HCT116 (cell line): Measurements from ENCODE around the gene SMPDL3A. TPM values are rescaled to one million over a fixed set of nuclear protein-coding genes. Genes with fewer than 3 reads are reported as not detected.
"Not testable (repeated sequence)": the region's sequence is repeated elsewhere in the genome, so short reads cannot be mapped to it uniquely, and the experiment has no call there.

ENCODE experiments used
- ATAC-seq: fragments of 200-7000 bp; cut with Tn5 transposase; 2 replicates; pipeline ENCODE4 v1.9.1; 2020; ENCODE audit warnings: mild to moderate bottlenecking, moderate library complexity
- BruUV-seq: library from RNA; stranded (reverse); fragments of 400-500 nt; replicated peaks from 2 replicates; lab custom pipeline; 2021; lab: Mats Ljungman, UMichigan
- CTCF ChIA-PET: fragments of 300-600 bp; sonication (Branson Sonifier 250); formaldehyde crosslinking; loops from one replicate; lab custom pipeline; 2021; ENCODE audit warnings: antibody characterized with exemption; lab: Charles Lee
- POLR2A ChIA-PET: fragments of 300-600, 350-600 bp; sonication (Branson Sonifier 250); formaldehyde crosslinking; loops from one replicate; lab custom pipeline; 2021; ENCODE audit warnings: antibody characterized with exemption; lab: Charles Lee
- RAD21 ChIA-PET, 2 experiments: fragments of 300-600 bp; sonication (Branson Sonifier 250); formaldehyde crosslinking; loops; one replicate each; lab custom pipeline; 2023; ENCODE audit warnings: low total read pairs in 2 of 2; ENCODE audit not compliant: uncharacterized antibody in 2 of 2, unreplicated experiment in 2 of 2, low non-redundant PET in 1 of 2; lab: Charles Lee
- DNase-seq: peaks from one replicate; pipeline ENCODE4 v3.0.0-alpha.2; 2010; ENCODE audit warnings: low read depth, low spot score
- H2AFZ ChIP-seq: fragments of 200-600 bp; shearing (Covaris generic), sonication (generic); 2 replicates; pipeline ENCODE4 v1.6.1; 2017; ENCODE audit warnings: low read depth, mixed run types, mixed read lengths, antibody characterized with exemption, low read length; ENCODE audit not compliant: poor library complexity, severe bottlenecking
- H3K27ac ChIP-seq: 2 replicates; pipeline ENCODE4 v1.5.1; 2012; ENCODE audit warnings: low read depth, low read length
- H3K27me3 ChIP-seq: fragments of 200-600 bp; sonication (generic); 2 replicates; pipeline ENCODE4 v1.6.1; 2016; ENCODE audit warnings: mixed run types, low read length, mixed read lengths; ENCODE audit not compliant: insufficient read depth
- H3K36me3 ChIP-seq, 2 experiments: fragments of 200-500 bp in 1 of 2; fragments of 200-600 bp in 1 of 2; sonication (Bioruptor generic) in 1 of 2; sonication (generic) in 1 of 2; 2 replicates each; pipeline versions ENCODE4 v1.5.1 to v1.6.1; 2014 to 2016; ENCODE audit warnings: low read length in 2 of 2, inconsistent platforms in 1 of 2, mixed read lengths in 1 of 2, mixed run types in 1 of 2; ENCODE audit not compliant: insufficient read depth in 2 of 2, control insufficient read depth in 1 of 2
- H3K4me1 ChIP-seq, 2 experiments: fragments of 200-600 bp in 1 of 2; sonication (generic) in 1 of 2; 2 replicates each; pipeline versions ENCODE4 v1.5.1 to v1.6.1; 2012 to 2017; ENCODE audit warnings: low read length in 2 of 2, inconsistent platforms in 1 of 2, mild to moderate bottlenecking in 1 of 2, mixed read lengths in 1 of 2, mixed run types in 1 of 2, moderate library complexity in 1 of 2; ENCODE audit not compliant: insufficient read depth in 2 of 2, control insufficient read depth in 1 of 2
- H3K4me2 ChIP-seq: fragments of 200-600 bp; sonication (generic); 2 replicates; pipeline ENCODE4 v1.6.1; 2017; ENCODE audit warnings: mixed run types, low read length, mixed read lengths
- H3K4me3 ChIP-seq, 2 experiments: fragments of 200-600 bp in 1 of 2; sonication (generic) in 1 of 2; replicated peaks in 1 of 2; 2 replicates each; pipeline ENCODE4 v1.5.1; 2011 to 2016; ENCODE audit warnings: low read length in 2 of 2, control low read depth in 1 of 2, low read depth in 1 of 2, mild to moderate bottlenecking in 1 of 2, mixed read lengths in 1 of 2, mixed run types in 1 of 2
- H3K79me2 ChIP-seq: fragments of 200-600 bp; sonication (generic); 2 replicates; pipeline ENCODE4 v1.6.1; 2017; ENCODE audit warnings: mild to moderate bottlenecking, mixed run types, low read length, moderate library complexity, mixed read lengths; ENCODE audit not compliant: insufficient read depth
- H3K9ac ChIP-seq: fragments of 200-600 bp; sonication (generic); 2 replicates; pipeline ENCODE4 v1.6.1; 2016; ENCODE audit warnings: low read length, mixed read lengths
- H3K9me2 ChIP-seq: fragments of 200-600 bp; sonication (generic), shearing (Covaris generic); 2 replicates; pipeline ENCODE4 v1.6.1; 2017; ENCODE audit warnings: mixed run types, mild to moderate bottlenecking, moderate library complexity; ENCODE audit not compliant: insufficient read depth
- H3K9me3 ChIP-seq, 2 experiments: fragments of 200-500 bp in 1 of 2; fragments of 200-600 bp in 1 of 2; sonication (Bioruptor generic) in 1 of 2; sonication (generic) in 1 of 2; 2 replicates each; pipeline ENCODE4 v1.6.1; 2014 to 2017; ENCODE audit warnings: low read length in 2 of 2, mixed read lengths in 2 of 2, inconsistent platforms in 1 of 2, low read depth in 1 of 2, mild to moderate bottlenecking in 1 of 2, mixed run types in 1 of 2, moderate library complexity in 1 of 2; ENCODE audit not compliant: control insufficient read depth in 1 of 2, insufficient read depth in 1 of 2
- H4K20me1 ChIP-seq: fragments of 200-600 bp; sonication (generic), shearing (Covaris generic); 2 replicates; pipeline ENCODE4 v1.6.1; 2017; ENCODE audit warnings: mixed run types, mild to moderate bottlenecking, moderate library complexity; ENCODE audit not compliant: insufficient read depth
- EGR1 ChIP-seq: IDR thresholded peaks from 2 replicates; pipeline ENCODE4 v1.6.1; 2012; ENCODE audit warnings: low read depth
- EZH2 ChIP-seq: fragments of 200-600 bp; sonication (generic); IDR thresholded peaks from 2 replicates; pipeline ENCODE4 v1.6.1; 2017; ENCODE audit warnings: antibody characterized with exemption, mixed run types
- POLR2A ChIP-seq: IDR thresholded peaks from 2 replicates; pipeline ENCODE4 v1.7.0; 2011; ENCODE audit warnings: borderline replicate concordance; ENCODE audit not compliant: insufficient read depth, insufficient read length; ENCODE audit errors: extremely low read depth
- REST ChIP-seq: IDR thresholded peaks from 2 replicates; pipeline ENCODE4 v1.6.1; 2012; ENCODE audit warnings: low read depth
- SIN3A ChIP-seq: IDR thresholded peaks from 2 replicates; pipeline ENCODE4 v1.6.1; 2012; ENCODE audit warnings: low read depth
- SP1 ChIP-seq: IDR thresholded peaks from 2 replicates; pipeline ENCODE4 v1.6.1; 2012; ENCODE audit warnings: low read depth
- YY1 ChIP-seq: IDR thresholded peaks from 2 replicates; pipeline ENCODE4 v1.6.1; 2011; ENCODE audit warnings: low read length, low read depth, moderate library complexity, mild to moderate bottlenecking; ENCODE audit not compliant: insufficient replicate concordance; ENCODE audit errors: extremely low read depth
- ZNF274 ChIP-seq: fragments of 200-500 bp; sonication (Bioruptor generic); IDR thresholded peaks from 2 replicates; pipeline ENCODE4 v1.6.1; 2014; ENCODE audit warnings: mild to moderate bottlenecking, low read depth, low read length, inconsistent platforms
- intact Hi-C: fragments of 100-400 bp; cut with micrococcal nuclease; formaldehyde crosslinking; loops from 2 replicates; pipeline ENCODE4 v1.10.0; 2022
- total RNA-seq: library from RNA; stranded (reverse); gene quantifications from one replicate; pipeline ENCODE4 v1.2.1, GENCODE V29; 2021; ENCODE audit not compliant: unreplicated experiment
- TF ChIP-seq, protein P1 (sequence below): IDR thresholded peaks from 2 replicates; pipeline ENCODE4 v1.6.1; 2011; ENCODE audit warnings: mild to moderate bottlenecking, low read length, moderate library complexity; ENCODE audit not compliant: insufficient replicate concordance; ENCODE audit errors: extremely low read depth
- TF ChIP-seq, protein P2 (sequence below), 3 experiments: fragments of 200-600 bp in 1 of 3; sonication (generic) in 1 of 3; IDR thresholded peaks in 2 of 3; conservative IDR thresholded peaks in 1 of 3; 2 replicates each; pipeline ENCODE4 v1.5.1; 2012 to 2017; ENCODE audit warnings: low read depth in 2 of 3, low read length in 2 of 3, antibody characterized with exemption in 1 of 3, borderline replicate concordance in 1 of 3, control low read depth in 1 of 3, mild to moderate bottlenecking in 1 of 3, mixed read lengths in 1 of 3, mixed run types in 1 of 3, moderate library complexity in 1 of 3; ENCODE audit not compliant: insufficient read depth in 1 of 3

The SMPDL3A gene
- total RNA-seq, 1 experiment from 2014 or later, result 2.4 TPM

- Histone ChIP-seq H2AFZ (no peak overlapping the region), H3K4me3 (no peak overlapping the region), H4K20me1 (no peaks in the 10 kb centered on the region), H3K4me1 (no peaks in the 10 kb centered on the region), H3K36me3 (no peaks in the 10 kb centered on the region), H3K9ac (no peak overlapping the region), H3K4me2 (no peak overlapping the region), H3K27me3 (no peaks in the 10 kb centered on the region), H3K27ac (no peak overlapping the region), H3K79me2 (no peaks in the 10 kb centered on the region), H3K9me3 (no peaks in the 10 kb centered on the region), H3K9me2 (no peaks in the 10 kb centered on the region)
- BruUV-seq, result no TSS peak
- ATAC-seq (no peak), DNase-seq (no peak)
- intact Hi-C loops, result no loop called here
- RAD21 ChIA-PET, result no interaction called here
- POLR2A ChIA-PET, result no interaction called here
- CTCF ChIA-PET, result no interaction called here
- no peak for TF ChIP-seq SP1
- TF ChIP-seq REST, result no peak
- no peak for TF ChIP-seq YY1
- TF ChIP-seq POLR2A, result no peak
- no peak for TF ChIP-seq EGR1
- TF ChIP-seq EZH2, result no peak
- no peak for TF ChIP-seq SIN3A
- TF ChIP-seq, protein P1, sequence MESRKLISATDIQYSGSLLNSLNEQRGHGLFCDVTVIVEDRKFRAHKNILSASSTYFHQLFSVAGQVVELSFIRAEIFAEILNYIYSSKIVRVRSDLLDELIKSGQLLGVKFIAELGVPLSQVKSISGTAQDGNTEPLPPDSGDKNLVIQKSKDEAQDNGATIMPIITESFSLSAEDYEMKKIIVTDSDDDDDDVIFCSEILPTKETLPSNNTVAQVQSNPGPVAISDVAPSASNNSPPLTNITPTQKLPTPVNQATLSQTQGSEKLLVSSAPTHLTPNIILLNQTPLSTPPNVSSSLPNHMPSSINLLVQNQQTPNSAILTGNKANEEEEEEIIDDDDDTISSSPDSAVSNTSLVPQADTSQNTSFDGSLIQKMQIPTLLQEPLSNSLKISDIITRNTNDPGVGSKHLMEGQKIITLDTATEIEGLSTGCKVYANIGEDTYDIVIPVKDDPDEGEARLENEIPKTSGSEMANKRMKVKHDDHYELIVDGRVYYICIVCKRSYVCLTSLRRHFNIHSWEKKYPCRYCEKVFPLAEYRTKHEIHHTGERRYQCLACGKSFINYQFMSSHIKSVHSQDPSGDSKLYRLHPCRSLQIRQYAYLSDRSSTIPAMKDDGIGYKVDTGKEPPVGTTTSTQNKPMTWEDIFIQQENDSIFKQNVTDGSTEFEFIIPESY, result no peak
- TF ChIP-seq, protein P2, sequence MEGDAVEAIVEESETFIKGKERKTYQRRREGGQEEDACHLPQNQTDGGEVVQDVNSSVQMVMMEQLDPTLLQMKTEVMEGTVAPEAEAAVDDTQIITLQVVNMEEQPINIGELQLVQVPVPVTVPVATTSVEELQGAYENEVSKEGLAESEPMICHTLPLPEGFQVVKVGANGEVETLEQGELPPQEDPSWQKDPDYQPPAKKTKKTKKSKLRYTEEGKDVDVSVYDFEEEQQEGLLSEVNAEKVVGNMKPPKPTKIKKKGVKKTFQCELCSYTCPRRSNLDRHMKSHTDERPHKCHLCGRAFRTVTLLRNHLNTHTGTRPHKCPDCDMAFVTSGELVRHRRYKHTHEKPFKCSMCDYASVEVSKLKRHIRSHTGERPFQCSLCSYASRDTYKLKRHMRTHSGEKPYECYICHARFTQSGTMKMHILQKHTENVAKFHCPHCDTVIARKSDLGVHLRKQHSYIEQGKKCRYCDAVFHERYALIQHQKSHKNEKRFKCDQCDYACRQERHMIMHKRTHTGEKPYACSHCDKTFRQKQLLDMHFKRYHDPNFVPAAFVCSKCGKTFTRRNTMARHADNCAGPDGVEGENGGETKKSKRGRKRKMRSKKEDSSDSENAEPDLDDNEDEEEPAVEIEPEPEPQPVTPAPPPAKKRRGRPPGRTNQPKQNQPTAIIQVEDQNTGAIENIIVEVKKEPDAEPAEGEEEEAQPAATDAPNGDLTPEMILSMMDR (IDR thresholded peaks at IDR 0.05 in 2 of 3, conservative IDR thresholded peaks at IDR 0.05 in 1 of 3; ENCODE audit: borderline replicate concordance in 1 of 3, insufficient read depth in 1 of 3, low read depth in 2 of 3, low read length in 2 of 3), result no peak
- no peak for TF ChIP-seq ZNF274
Observed at GRCh38 chr6:122747573-122747972, 41.5 kb upstream of the SMPDL3A start.

DNA sequence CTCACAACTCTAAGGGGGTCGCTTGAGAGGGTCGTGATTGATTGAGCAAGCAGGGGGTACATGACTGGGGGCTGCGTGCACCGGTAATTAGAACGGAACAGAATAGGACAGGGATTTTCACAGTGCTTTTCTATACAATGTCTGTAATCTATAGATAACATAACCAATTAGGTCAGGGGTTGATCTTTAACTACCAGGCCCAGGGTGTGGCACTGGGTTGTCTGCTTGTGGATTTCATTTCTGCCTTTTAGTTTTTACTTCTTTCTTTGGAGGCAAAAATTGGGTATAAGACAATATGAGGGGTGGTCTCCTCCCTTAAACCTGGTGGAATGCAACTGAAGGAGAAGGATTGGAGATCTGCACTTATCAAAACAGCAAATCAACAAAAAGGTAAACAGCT lies 40.1 kb upstream of the SMPDL3A start:
- CTCF ChIA-PET, H3K4me3 ChIP-seq, H3K4me1 ChIP-seq, H3K36me3 ChIP-seq, H4K20me1 ChIP-seq, H3K4me2 ChIP-seq, H2AFZ ChIP-seq, H3K27ac ChIP-seq, H3K9ac ChIP-seq, H3K27me3 ChIP-seq, H3K9me3 ChIP-seq, H3K9me2 ChIP-seq, H3K79me2 ChIP-seq, RAD21 ChIA-PET, intact Hi-C loops, BruUV-seq, POLR2A ChIA-PET, DNase-seq, ATAC-seq: not testable (repeated sequence)
